Measurements from ENCODE around the gene PBX4.

The PBX4 gene

GRCh38 chr19:19661141-19661674, 42.7 kb upstream of the PBX4 start:
- Histone ChIP-seq H3K4me1 (ENCODE audit: insufficient read depth, low read length, severe bottlenecking) (peaks cover 25% of the 10 kb centered on the region), H3K79me2 (ENCODE audit: insufficient read depth, low read length) (peaks cover 27% of the 10 kb centered on the region), H3F3A (ENCODE audit: insufficient read depth, low read length) (no peaks in the 10 kb centered on the region), H3K9ac (ENCODE audit: low read length) (peak overlapping the region; percentile 93), H3K27me3 (ENCODE audit: insufficient read depth, low read length) (no peaks in the 10 kb centered on the region), H3K4me2 (ENCODE audit: low read length) (peak overlapping the region; percentile 99), H3K27ac (ENCODE audit: low read depth, low read length, poor library complexity, severe bottlenecking) (peak overlapping the region; percentile 93), H3K36me3 (ENCODE audit: insufficient read depth, low read length) (peaks cover 49% of the 10 kb centered on the region), H3K4me3 (ENCODE audit: low read depth, low read length, poor library complexity, severe bottlenecking) (peak overlapping the region; percentile 95), H2AFZ (ENCODE audit: low read length) (no peak overlapping the region), H3K9me3 (ENCODE audit: low read length) (no peaks in the 10 kb centered on the region), H3K9me2 (ENCODE audit: low read depth, low read length) (no peaks in the 10 kb centered on the region), H4K20me1 (ENCODE audit: insufficient read depth, low read length) (no peaks in the 10 kb centered on the region)
- TF ChIP-seq CTCF (IDR thresholded peaks at IDR 0.05; ENCODE audit: low read length) (no peak), EZH2 (IDR thresholded peaks at IDR 0.05; ENCODE audit: borderline replicate concordance, low read length) (no peak)

GRCh38 chr19:19659646-19660245, 41.3 kb upstream of the PBX4 start:
- Histone ChIP-seq H3K79me2 (ENCODE audit: insufficient read depth, low read length) (peaks cover 27% of the 10 kb centered on the region), H2AFZ (ENCODE audit: low read length) (no peak overlapping the region), H3F3A (ENCODE audit: insufficient read depth, low read length) (no peaks in the 10 kb centered on the region), H3K27me3 (ENCODE audit: insufficient read depth, low read length) (no peaks in the 10 kb centered on the region), H3K36me3 (ENCODE audit: insufficient read depth, low read length) (peaks cover 64% of the 10 kb centered on the region), H3K9me3 (ENCODE audit: low read length) (no peaks in the 10 kb centered on the region), H4K20me1 (ENCODE audit: insufficient read depth, low read length) (no peaks in the 10 kb centered on the region), H3K27ac (ENCODE audit: low read depth, low read length, poor library complexity, severe bottlenecking) (no peak overlapping the region), H3K4me1 (ENCODE audit: insufficient read depth, low read length, severe bottlenecking) (peaks cover 22% of the 10 kb centered on the region), H3K9me2 (ENCODE audit: low read depth, low read length) (no peaks in the 10 kb centered on the region), H3K9ac (ENCODE audit: low read length) (no peak overlapping the region), H3K4me2 (ENCODE audit: low read length) (no peak overlapping the region), H3K4me3 (ENCODE audit: low read depth, low read length, poor library complexity, severe bottlenecking) (no peak overlapping the region)
- TF ChIP-seq EZH2 (IDR thresholded peaks at IDR 0.05; ENCODE audit: borderline replicate concordance, low read length) (no peak), CTCF (IDR thresholded peaks at IDR 0.05; ENCODE audit: low read length) (no peak)

- no peak overlapping the region for H3K4me2 ChIP-seq (ENCODE audit: low read length)
- peaks cover 20% of the 10 kb centered on the region for H3K79me2 ChIP-seq (ENCODE audit: insufficient read depth, low read length)
- H3K9ac ChIP-seq (ENCODE audit: low read length), result no peak overlapping the region
- no peak overlapping the region for H3K4me3 ChIP-seq (ENCODE audit: low read depth, low read length, poor library complexity, severe bottlenecking)
- H4K20me1 ChIP-seq (ENCODE audit: insufficient read depth, low read length), result no peaks in the 10 kb centered on the region
- TF ChIP-seq CTCF (IDR thresholded peaks at IDR 0.05; ENCODE audit: low read length) (no peak), EZH2 (IDR thresholded peaks at IDR 0.05; ENCODE audit: borderline replicate concordance, low read length) (no peak)
- H3K36me3 ChIP-seq (ENCODE audit: insufficient read depth, low read length), result peaks cover 87% of the 10 kb centered on the region
- no peaks in the 10 kb centered on the region for H3K9me3 ChIP-seq (ENCODE audit: low read length)
- no peaks in the 10 kb centered on the region for H3K9me2 ChIP-seq (ENCODE audit: low read depth, low read length)
- no peak overlapping the region for H3K27ac ChIP-seq (ENCODE audit: low read depth, low read length, poor library complexity, severe bottlenecking)
- H3K4me1 ChIP-seq (ENCODE audit: insufficient read depth, low read length, severe bottlenecking), result peaks cover 14% of the 10 kb centered on the region
- no peaks in the 10 kb centered on the region for H3F3A ChIP-seq (ENCODE audit: insufficient read depth, low read length)
- no peaks in the 10 kb centered on the region for H3K27me3 ChIP-seq (ENCODE audit: insufficient read depth, low read length)
- H2AFZ ChIP-seq (ENCODE audit: low read length), result no peak overlapping the region
These were observed 38.9 kb upstream of the PBX4 start for GRCh38 chr19:19657397-19657783.

Data from OCI-LY1 (cell line).